Measurements from ENCODE around the gene HOMER2.

GRCh38 chr15:82970078-82970686 is 17.7 kb upstream of the HOMER2 start:
- no peak for TF ChIP-seq CTCF (IDR thresholded peaks at IDR 0.05; ENCODE audit: poor library complexity)
- no peak for TF ChIP-seq EZH2 (IDR thresholded peaks at IDR 0.05; ENCODE audit: borderline replicate concordance)

Measured in hepatocyte (in vitro differentiated cells).